GM12875 (cell line): Measurements from ENCODE around the gene SLC22A5.

Experiments used
- H3K4me3 ChIP-seq: one replicate; pipeline ENCODE4 v1.5.1; 2011; ENCODE audit warnings: low read depth, low read length, control low read depth
- TF ChIP-seq, protein P1 (sequence below): IDR thresholded peaks from 2 replicates; pipeline ENCODE4 v1.5.1; 2011; ENCODE audit warnings: low read depth, mild to moderate bottlenecking, control low read depth, inconsistent platforms, low read length, moderate library complexity, borderline replicate concordance; ENCODE audit not compliant: insufficient read depth

SLC22A5 gene

DNA sequence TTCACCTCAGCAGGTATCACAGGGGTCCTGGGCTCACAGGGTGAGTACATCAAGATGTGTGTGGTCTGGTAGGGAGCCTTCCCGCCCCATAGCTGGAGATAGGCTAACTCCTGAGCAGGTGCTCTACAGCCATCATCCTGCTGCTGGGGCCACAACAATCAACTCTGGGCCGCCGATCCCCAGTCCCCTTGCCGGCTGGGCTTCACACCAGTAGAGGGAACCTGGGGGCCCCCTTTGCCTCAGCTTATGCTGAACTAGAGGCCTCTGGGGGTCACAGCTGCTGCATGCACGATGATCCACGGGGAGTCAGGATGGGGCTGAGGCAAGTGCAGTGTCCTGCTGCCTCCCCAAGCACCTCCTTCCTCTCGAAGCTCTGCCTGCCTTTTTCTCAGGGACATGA lies 74.6 kb downstream of the SLC22A5 start:
- TF ChIP-seq, protein P1, sequence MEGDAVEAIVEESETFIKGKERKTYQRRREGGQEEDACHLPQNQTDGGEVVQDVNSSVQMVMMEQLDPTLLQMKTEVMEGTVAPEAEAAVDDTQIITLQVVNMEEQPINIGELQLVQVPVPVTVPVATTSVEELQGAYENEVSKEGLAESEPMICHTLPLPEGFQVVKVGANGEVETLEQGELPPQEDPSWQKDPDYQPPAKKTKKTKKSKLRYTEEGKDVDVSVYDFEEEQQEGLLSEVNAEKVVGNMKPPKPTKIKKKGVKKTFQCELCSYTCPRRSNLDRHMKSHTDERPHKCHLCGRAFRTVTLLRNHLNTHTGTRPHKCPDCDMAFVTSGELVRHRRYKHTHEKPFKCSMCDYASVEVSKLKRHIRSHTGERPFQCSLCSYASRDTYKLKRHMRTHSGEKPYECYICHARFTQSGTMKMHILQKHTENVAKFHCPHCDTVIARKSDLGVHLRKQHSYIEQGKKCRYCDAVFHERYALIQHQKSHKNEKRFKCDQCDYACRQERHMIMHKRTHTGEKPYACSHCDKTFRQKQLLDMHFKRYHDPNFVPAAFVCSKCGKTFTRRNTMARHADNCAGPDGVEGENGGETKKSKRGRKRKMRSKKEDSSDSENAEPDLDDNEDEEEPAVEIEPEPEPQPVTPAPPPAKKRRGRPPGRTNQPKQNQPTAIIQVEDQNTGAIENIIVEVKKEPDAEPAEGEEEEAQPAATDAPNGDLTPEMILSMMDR = no peak

More for the DNA sequence above, 74.6 kb downstream of the SLC22A5 start:
- H3K4me3 ChIP-seq = no peak overlapping the region
